ENCODE data around the gene IL36A. TPM values are rescaled to one million over a fixed set of nuclear protein-coding genes. Genes with fewer than 3 reads are reported as not detected.

Gene IL36A
- total RNA-seq, 1 experiment from 2014 or later = not detected

DNA sequence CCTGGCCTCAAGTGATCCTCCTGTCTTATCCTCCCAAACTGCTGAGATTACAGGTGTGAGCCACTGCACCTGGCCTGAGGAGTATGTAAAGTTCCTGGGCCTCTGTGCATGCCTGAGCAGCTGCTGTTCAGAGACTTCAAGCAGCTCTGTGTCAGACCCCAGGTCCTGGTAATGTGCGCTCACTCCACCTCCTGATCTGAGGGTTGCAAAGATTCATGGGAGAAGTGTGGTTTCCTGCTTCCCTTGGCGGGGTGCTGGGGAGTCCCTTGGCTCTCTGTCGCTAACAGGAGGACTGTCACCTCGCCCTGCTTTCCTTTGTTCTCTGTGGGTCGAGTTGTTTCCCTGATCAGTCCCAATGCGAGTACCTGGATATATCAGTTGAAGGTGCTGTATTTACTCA, 8.6 kb upstream of the IL36A start:
- DNase-seq (ENCODE audit: low read depth) = no peak
- in situ Hi-C loops (cut with HindIII; ENCODE audit: low pct_unique_long_range_greater_than_20kb, low sequenced_read_pairs) = no loop called here

DNA sequence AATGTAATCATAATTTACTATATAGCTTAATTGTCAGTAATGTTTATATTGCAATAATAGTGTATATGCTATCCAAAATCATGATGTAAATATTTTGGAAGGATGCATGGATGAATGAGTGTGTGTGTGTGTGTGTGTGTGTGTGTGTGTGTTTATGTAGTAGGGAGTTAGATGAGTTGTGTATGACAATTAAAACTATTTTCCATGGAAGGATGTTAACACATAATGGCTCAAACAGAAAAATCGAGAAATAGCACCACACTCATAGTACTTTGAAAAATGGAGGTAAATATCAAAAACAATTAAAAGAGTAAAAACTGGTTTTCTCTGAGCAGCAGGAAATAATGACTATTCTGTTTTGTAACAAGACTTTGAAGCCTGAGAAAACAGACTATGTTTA, 8.1 kb upstream of the IL36A start:
- in situ Hi-C loops (cut with HindIII; ENCODE audit: low pct_unique_long_range_greater_than_20kb, low sequenced_read_pairs) = no loop called here
- no peak for DNase-seq (ENCODE audit: low read depth)

DNA sequence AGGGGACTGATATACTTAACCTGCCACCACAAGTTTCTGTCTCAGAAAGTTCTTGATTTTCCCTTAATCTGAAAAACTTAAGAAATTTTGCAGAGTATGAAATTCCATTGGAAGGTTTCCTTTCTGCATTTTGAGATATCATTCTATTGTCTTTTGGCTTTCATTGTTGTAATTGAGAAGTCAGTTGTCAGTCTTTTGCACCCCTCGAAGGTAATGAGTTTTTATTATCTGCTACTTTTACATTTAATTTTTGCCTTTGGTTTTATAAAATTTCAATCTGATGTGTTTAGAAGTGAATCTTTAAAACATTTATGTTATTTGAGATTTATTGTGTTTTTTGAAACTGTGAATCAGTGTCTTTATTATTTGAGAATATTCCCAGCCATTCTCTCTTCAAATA, 4.8 kb upstream of the IL36A start:
- no peak for DNase-seq (ENCODE audit: low read depth)
- in situ Hi-C loops (cut with HindIII; ENCODE audit: low pct_unique_long_range_greater_than_20kb, low sequenced_read_pairs) = no loop called here

DNA sequence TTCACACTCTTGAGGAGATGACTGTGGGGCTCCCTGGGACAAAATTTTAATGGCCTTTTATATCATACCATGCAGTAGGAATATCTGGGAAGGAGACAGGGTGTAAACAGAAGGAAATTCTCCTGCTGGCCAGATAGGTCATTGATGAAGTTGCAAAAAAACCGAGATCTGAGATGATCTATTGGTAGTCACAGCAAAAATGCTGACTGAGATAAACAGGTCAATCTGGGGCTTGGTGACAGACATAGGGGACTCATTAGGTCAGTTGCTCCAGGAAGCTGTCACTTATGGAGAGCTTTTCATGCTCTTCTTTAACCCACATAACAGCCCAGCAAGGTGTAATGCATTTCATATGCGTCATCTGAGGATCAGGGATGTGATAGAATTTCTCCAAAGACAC, 2.6 kb upstream of the IL36A start:
- in situ Hi-C loops (cut with HindIII; ENCODE audit: low pct_unique_long_range_greater_than_20kb, low sequenced_read_pairs) = no loop called here
- DNase-seq (ENCODE audit: low read depth) = no peak

DNA sequence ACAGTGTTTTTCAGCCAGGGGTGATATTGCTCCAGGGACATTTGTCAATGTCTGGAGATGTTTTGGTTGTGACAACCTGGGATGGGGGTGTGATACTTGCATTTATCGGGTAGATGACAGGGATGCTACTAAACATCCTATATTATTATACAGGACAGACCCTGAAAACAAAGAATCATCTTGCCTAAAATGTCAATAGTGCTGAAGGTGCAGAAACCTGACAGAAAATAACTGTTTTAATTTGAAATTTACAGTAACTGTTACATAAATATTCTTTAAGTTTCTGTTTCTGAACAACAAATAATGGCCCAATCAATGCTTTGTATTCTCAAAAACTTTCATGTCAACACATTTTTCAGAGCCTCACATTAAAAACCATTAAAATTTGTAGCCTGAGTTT, 2.0 kb downstream of the IL36A start:
- in situ Hi-C loops (cut with HindIII; ENCODE audit: low pct_unique_long_range_greater_than_20kb, low sequenced_read_pairs) = no loop called here
- no peak for DNase-seq (ENCODE audit: low read depth)

DNA sequence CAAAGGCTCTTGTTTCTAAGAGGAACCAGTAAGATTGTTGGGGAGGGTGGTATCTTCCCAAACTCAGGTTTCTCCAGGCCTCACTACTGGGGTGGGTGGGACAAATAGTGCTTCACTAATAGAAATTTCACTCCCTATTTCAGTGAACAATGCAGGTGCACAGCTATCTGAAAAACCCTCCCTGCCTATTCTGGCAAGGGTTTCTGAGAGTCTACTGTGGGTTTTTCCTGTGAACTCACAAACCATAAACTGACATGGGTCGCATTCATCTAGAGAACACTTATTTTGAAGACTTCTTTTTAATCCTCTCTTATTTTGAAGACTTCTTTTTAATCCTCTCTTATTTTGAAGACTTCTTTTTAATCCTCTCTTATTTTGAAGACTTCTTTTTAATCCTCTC, 4.4 kb downstream of the IL36A start:
- in situ Hi-C loops (cut with HindIII; ENCODE audit: low pct_unique_long_range_greater_than_20kb, low sequenced_read_pairs) = no loop called here
- DNase-seq (ENCODE audit: low read depth) = no peak

DNA sequence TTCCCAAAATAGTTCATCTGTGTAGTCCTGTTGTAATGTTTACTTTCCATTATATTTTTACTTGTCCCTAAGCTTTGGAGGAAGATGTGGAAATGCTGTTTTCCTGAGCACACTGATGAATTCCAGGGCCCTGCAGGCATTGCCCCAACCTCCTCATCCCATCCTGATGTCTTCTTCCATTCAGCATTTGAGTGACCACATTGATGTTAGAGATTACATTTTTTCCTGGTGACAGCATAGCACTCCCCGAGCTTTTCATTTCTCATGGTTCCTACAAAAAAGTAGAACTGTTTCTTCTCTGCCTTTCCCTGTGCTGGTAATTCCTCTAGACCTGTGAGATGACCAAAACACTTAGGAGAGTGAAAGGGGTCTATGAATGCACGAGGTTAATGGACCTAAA, 4.8 kb downstream of the IL36A start:
- no peak for DNase-seq (ENCODE audit: low read depth)
- in situ Hi-C loops (cut with HindIII; ENCODE audit: low pct_unique_long_range_greater_than_20kb, low sequenced_read_pairs) = no loop called here

DNA sequence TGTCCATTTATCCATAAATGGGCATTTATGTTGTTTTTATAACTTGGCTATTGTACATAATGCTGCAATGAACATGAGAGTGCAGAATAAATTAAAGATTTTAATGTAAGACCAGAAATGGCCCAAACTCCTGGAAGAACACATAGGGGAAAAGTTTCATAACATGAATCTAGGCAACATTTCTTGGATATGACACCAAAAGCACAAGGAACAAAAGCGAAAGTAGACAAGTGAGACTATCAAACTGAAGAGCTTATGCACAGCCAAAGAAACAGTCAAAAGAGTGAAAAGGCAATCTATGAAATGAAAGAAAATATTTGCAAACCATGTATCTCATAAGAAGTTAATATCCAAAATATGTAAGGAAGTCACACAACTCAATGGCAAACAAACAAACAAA, 5.8 kb downstream of the IL36A start:
- DNase-seq (ENCODE audit: low read depth) = no peak

DNA sequence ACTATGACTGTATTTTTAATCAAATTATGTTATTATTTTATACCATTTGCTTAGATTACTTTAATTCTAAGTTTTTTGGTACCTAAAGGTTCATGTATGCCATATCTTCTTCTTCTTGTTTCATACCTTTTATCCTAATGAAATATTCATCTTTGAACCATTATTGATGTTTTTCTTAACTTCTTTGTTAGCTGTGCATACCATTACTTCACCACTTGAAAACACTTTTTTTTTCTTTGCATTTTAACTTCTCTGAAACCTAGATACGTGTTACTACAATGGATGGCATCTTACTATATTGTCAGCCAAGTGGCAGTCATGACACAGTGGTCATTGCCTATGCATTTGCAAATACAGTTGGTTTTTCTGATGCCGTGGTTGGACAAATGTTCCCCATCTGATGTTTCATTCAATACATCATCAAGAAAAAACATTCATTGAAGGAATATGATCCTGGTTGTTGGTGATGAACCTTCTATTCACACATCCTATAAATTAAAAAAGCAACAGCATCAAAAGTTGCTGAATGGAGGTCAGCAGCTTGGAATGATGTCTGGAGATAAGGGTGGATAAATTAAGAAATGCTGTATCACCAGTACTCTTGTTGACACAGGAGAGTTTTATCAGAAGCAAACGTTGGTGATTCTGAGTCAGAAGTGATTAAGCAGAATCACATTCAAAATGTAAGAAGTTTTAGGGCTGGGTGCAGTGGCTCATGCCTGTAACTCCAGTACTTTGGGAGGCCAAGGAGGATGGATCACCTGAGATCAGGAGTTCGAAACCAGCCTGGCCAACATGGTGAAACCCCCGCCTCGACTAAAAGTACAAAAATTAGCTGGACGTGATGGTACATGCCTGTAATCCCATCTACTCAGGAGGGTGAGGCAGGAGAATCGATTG, 7.4 kb downstream of the IL36A start:
- DNase-seq (ENCODE audit: low read depth) = peak; percentile 78
- in situ Hi-C loops (cut with HindIII; ENCODE audit: low pct_unique_long_range_greater_than_20kb, low sequenced_read_pairs) = no loop called here

More for the DNA sequence above, 5.8 kb downstream of the IL36A start:
- in situ Hi-C loops (cut with HindIII; ENCODE audit: low pct_unique_long_range_greater_than_20kb, low sequenced_read_pairs) = no loop called here

DNA sequence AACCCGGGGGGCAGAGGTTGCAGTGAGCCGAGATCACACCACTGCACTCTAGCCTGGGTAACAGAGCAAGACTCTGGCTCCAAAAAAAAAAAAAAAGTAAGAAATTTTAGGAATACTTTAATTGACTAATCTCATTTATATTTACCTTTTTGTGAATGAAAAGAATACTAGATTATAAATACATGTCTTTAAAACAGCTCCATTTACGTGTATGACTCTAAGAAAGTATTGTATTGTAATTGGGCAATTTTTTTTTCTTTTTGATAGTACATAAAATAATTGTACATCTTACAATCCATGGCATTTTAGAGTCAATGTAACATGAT, 8.0 kb downstream of the IL36A start:
- no peak for DNase-seq (ENCODE audit: low read depth)
- in situ Hi-C loops (cut with HindIII; ENCODE audit: low pct_unique_long_range_greater_than_20kb, low sequenced_read_pairs) = no loop called here

DNA sequence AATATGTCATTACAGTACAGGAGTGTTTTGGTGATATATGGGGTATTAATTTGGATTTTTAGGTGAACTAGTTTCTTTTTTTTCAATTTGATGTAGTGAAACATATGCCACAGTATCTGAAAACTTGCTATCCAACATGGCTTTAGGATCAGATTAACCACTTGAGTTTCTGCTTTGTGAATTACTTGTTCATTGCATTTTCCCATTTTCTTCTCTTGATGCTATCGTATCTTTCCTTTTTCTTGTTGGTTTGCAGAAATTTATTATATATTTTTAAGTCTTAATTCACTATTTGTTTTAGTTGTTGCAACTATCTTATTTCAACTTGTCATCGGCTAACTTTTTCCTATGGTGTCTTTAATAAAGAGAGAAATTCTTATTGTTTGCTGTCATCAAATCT, 8.8 kb downstream of the IL36A start:
- in situ Hi-C loops (cut with HindIII; ENCODE audit: low pct_unique_long_range_greater_than_20kb, low sequenced_read_pairs) = no loop called here
- DNase-seq (ENCODE audit: low read depth) = no peak

DNA sequence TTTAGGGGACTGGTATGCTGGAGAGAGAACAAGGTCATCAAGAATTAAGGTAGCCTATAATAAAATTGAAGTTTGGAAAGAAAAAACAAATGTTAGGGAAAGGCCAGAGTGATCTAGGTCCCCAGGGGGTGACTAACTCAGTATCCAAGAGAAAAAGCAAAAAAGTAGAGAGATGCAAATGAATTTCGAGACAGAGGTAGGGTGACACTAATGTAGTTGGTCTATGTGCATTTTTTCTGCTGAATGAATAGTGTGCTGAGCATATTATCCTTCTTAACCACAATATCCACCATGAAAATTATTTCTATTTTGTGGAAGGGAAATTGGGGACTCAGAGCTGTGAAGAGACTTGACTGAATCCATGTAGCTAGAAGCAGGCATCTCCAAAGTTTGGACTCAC, 9.8 kb downstream of the IL36A start:
- in situ Hi-C loops (cut with HindIII; ENCODE audit: low pct_unique_long_range_greater_than_20kb, low sequenced_read_pairs) = no loop called here

DNA sequence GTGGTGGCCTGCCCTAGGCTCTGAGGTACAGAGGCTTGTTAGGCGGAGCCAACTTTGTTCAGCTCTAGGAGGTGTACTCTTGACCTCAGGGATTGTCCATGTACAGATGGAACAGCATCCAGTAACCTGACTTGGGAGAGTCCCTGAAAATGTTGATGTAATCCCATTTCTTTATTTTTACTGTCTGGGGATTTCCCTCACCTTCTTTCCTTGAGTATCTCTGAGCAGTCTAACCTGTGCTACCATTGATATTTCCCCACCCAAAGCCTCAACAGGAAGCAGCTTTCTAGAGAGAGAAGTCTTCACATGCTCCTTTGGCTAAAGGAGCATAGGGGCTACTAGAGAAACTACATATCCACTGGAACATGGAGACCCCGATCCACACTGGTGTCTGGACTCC, 10.4 kb downstream of the IL36A start:
- DNase-seq (ENCODE audit: low read depth) = peak; percentile 21
- in situ Hi-C loops (cut with HindIII; ENCODE audit: low pct_unique_long_range_greater_than_20kb, low sequenced_read_pairs) = no loop called here

More for the DNA sequence above, 9.8 kb downstream of the IL36A start:
- no peak for DNase-seq (ENCODE audit: low read depth)

DNA sequence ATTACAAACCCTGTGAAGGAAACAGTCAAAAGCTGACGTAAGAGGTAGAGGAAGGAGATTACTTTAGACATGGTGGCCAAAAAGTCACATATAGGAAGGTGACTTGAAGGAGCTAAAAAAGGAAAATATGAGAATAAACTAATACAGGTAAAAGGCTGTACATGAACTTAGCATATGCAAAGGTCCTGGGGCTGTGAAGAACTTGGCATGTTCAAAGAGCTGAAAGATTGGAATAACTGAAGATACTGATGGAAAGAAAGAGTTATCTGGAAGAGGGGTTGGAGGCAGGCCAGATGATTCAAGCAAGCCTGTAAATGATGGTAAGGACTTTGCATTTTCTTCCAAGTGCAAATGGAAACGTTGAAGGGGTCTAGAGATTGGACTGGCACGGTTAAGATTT, 13.2 kb downstream of the IL36A start:
- in situ Hi-C loops (cut with HindIII; ENCODE audit: low pct_unique_long_range_greater_than_20kb, low sequenced_read_pairs) = no loop called here

DNA sequence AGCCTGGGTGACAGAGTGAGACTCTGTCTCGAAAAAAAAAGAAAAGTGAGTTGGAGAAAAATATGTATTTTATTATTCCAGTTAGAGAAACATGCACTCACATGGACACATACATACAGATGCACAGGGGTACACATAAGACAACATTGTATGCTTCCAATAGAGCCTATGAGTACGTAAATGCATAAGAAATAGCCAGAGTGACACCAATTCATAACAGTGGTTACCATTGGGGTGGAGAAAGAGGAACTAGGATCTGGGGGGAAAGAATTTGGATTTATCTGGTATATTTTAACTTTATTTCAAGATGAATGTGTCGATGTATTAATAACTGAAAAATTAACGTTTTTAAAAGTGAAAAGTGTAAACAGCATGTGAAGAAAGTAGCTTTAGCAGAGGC, 16.1 kb downstream of the IL36A start:
- in situ Hi-C loops (cut with HindIII; ENCODE audit: low pct_unique_long_range_greater_than_20kb, low sequenced_read_pairs) = no loop called here
- no peak for DNase-seq (ENCODE audit: low read depth)

More for the DNA sequence above, 13.2 kb downstream of the IL36A start:
- DNase-seq (ENCODE audit: low read depth) = no peak

DNA sequence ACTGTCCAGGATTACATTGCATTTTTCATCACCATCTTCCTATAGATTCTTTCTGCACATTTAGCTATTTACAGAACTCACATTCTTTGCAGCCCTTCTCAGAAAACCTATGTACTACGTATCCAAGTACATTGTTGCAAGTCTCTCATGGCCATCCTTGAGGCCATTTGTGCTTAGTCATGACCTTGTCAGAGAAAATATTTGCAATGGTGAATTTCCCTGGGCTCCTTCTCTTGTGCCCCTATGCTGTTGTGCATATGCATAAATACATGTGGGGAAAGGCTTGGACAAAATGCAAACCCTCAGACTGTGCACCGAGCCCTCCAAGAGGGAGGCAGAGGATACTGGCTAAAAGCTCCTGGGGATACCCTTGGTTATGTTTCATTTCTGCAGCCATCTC, 19.5 kb downstream of the IL36A start:
- DNase-seq (ENCODE audit: low read depth) = no peak
- in situ Hi-C loops (cut with HindIII; ENCODE audit: low pct_unique_long_range_greater_than_20kb, low sequenced_read_pairs) = no loop called here

DNA sequence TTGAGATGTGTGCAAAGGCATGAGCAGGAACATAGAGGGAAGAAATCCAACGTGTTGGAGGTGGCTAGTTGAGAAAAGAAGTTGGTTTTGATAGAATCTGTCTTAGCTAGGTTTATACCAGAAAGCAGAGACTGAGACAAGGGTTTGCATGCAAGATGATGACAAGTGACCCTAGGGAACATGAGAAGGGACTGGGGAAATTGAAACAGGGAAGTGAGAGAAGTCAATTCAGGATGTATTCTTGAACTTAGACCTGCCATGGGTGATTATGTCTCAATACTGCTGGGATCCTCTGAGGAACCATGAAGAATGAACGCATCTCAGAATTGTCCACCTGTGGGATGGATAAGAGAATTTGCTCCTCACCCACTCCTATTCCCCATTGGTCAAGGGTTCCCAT, 20.5 kb downstream of the IL36A start:
- in situ Hi-C loops (cut with HindIII; ENCODE audit: low pct_unique_long_range_greater_than_20kb, low sequenced_read_pairs) = no loop called here

DNA sequence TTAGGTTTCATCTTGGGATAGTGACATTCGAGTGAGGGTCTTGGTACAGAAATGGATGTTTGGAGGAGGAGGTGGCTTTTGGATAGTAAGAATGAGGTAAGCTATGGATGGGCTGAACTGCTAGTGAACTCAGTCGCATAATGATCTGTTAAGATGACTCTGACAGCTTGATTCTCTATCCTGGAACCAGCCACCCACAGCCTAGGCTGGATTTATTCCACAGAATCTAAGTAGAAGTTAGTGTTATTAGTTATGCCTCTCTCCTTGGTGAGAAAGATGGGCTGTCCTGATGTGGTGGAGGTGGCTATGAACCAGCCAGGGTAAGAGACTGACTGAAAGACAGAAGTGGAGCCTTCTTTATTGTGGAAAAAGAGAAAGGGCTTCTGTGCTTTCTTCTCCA, 22.4 kb downstream of the IL36A start:
- in situ Hi-C loops (cut with HindIII; ENCODE audit: low pct_unique_long_range_greater_than_20kb, low sequenced_read_pairs) = no loop called here
- no peak for DNase-seq (ENCODE audit: low read depth)

More for the DNA sequence above, 20.5 kb downstream of the IL36A start:
- no peak for DNase-seq (ENCODE audit: low read depth)

DNA sequence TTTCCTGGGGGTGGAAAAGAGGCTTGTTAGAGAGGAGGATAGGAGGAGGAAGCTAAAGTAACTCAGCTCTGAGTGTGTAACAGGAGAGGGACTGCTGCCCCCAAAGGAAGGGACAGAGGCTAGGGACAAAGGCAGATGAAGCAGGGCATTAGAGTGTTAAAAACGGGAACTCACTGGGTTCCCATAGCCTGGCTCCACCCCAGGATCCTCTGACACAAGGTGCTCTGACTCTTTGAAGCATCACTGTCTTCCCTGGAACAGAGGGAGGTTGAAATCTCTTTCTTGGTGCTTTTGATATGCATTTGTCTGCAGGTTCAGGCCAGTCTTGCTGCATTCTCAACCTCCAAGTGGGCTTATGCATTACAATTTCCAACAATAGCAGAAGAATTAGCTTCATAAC, 22.9 kb downstream of the IL36A start:
- in situ Hi-C loops (cut with HindIII; ENCODE audit: low pct_unique_long_range_greater_than_20kb, low sequenced_read_pairs) = no loop called here
- DNase-seq (ENCODE audit: low read depth) = no peak

DNA sequence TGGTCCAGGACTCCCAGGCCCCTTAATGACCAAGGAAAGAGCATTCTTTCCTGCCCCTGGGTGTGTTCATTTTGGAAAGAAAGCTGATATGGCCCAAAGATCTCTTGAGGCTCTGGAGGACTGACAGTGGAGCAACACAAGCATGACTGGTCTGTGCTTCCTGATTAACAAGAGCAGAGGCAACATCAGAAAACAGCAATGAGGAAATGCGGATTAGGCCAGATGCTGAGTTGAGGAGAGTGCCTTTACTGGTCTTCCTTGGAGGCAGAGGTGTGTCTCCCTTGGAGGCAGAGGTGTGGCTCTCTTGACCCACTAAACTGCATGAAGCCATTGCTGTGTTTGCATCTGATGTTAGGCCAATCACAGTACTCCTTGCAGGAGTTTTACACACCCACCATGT, 27.5 kb downstream of the IL36A start:
- in situ Hi-C loops (cut with HindIII; ENCODE audit: low pct_unique_long_range_greater_than_20kb, low sequenced_read_pairs) = no loop called here
- no peak for DNase-seq (ENCODE audit: low read depth)

All from Caki2 (cell line).